CD14-positive monocyte (primary cell): ENCODE results near the gene PCTP. TPM values are rescaled to one million over a fixed set of nuclear protein-coding genes. Genes with fewer than 3 reads are reported as not detected.

Experiments used
- DNase-seq, 3 donors: peaks; one replicate each; pipeline ENCODE4 v3.0.0-alpha.2; 2011 to 2022
- H2AFZ ChIP-seq: 2 replicates; pipeline ENCODE4 v1.6.0; 2012; ENCODE audit warnings: mild to moderate bottlenecking, low read depth, low read length, inconsistent platforms; ENCODE audit not compliant: insufficient read depth, poor library complexity, severe bottlenecking
- H3K27ac ChIP-seq, 2 donors: 1 replicate in 1 of 2; 2 replicates in 1 of 2; pipeline ENCODE4 v1.5.1; 2012 to 2013; ENCODE audit warnings: low read length in 2 of 2, control low read depth in 1 of 2, inconsistent platforms in 1 of 2, low read depth in 1 of 2, mild to moderate bottlenecking in 1 of 2
- H3K27me3 ChIP-seq, 2 donors: one replicate each; pipeline versions ENCODE4 v1.6.0 to v1.6.1; 2011 to 2013; ENCODE audit warnings: low read length in 2 of 2; ENCODE audit not compliant: control insufficient read depth in 2 of 2, insufficient read depth in 2 of 2
- H3K36me3 ChIP-seq, 2 donors: replicated peaks in 1 of 2; 1 replicate in 1 of 2; 2 replicates in 1 of 2; pipeline versions ENCODE4 v1.5.1 to v1.6.1; 2012 to 2013; ENCODE audit warnings: low read length in 2 of 2, control low read depth in 1 of 2, inconsistent platforms in 1 of 2, mild to moderate bottlenecking in 1 of 2; ENCODE audit not compliant: insufficient read depth in 2 of 2, control insufficient read depth in 1 of 2
- H3K4me1 ChIP-seq, 2 donors: 1 replicate in 1 of 2; 2 replicates in 1 of 2; pipeline versions ENCODE4 v1.5.1 to v1.6.1; 2012 to 2013; ENCODE audit warnings: low read length in 2 of 2, control low read depth in 1 of 2, inconsistent platforms in 1 of 2, mild to moderate bottlenecking in 1 of 2, moderate library complexity in 1 of 2; ENCODE audit not compliant: insufficient read depth in 2 of 2, control insufficient read depth in 1 of 2
- H3K4me2 ChIP-seq: replicated peaks from 2 replicates; pipeline ENCODE3; 2012; ENCODE audit warnings: low read length, moderate library complexity, mild to moderate bottlenecking; ENCODE audit not compliant: poor library complexity, severe bottlenecking; ENCODE audit errors: extremely low read depth
- H3K4me3 ChIP-seq, 3 experiments: fragments of 200-600 bp in 1 of 3; sonication (generic) in 1 of 3; replicated peaks in 1 of 3; 1 replicate in 2 of 3; 2 replicates in 1 of 3; pipeline ENCODE4 v1.5.1; 2011 to 2013; ENCODE audit warnings: low read length in 3 of 3, mild to moderate bottlenecking in 3 of 3, control low read depth in 2 of 3, low read depth in 2 of 3, inconsistent platforms in 1 of 3, moderate library complexity in 1 of 3
- H3K79me2 ChIP-seq: 2 replicates; pipeline ENCODE4 v1.6.0; 2012; ENCODE audit warnings: mild to moderate bottlenecking, control low read depth, inconsistent platforms, low read length, moderate library complexity; ENCODE audit not compliant: insufficient read depth
- H3K9ac ChIP-seq: 2 replicates; pipeline ENCODE4 v1.6.0; 2017; ENCODE audit warnings: low read length, mild to moderate bottlenecking; ENCODE audit not compliant: insufficient read depth, poor library complexity, severe bottlenecking
- H3K9me3 ChIP-seq, 2 donors: replicated peaks in 1 of 2; 1 replicate in 1 of 2; 2 replicates in 1 of 2; pipeline versions ENCODE4 v1.5.1 to v1.6.1; 2012 to 2013; ENCODE audit warnings: low read length in 2 of 2, control low read depth in 1 of 2; ENCODE audit not compliant: control insufficient read depth in 1 of 2, insufficient read depth in 1 of 2
- H4K20me1 ChIP-seq: 2 replicates; pipeline ENCODE4 v1.6.0; 2012; ENCODE audit warnings: mild to moderate bottlenecking, low read length, control low read depth, moderate library complexity; ENCODE audit not compliant: insufficient read depth
- H3K27ac Mint-ChIP-seq, 7 donors: one replicate each; pipeline ENCODE4 v1.8.0; 2020; ENCODE audit warnings: mild to moderate bottlenecking in 7 of 7, mixed read lengths in 7 of 7, moderate library complexity in 6 of 7, inconsistent platforms in 2 of 7
- H3K27me3 Mint-ChIP-seq, 3 donors: one replicate each; pipeline ENCODE4 v1.8.0; 2021 to 2022; ENCODE audit warnings: low read depth in 3 of 3, mild to moderate bottlenecking in 3 of 3, mixed read lengths in 3 of 3, moderate library complexity in 3 of 3, inconsistent platforms in 1 of 3
- H3K36me3 Mint-ChIP-seq, 2 donors: one replicate each; pipeline ENCODE4 v1.8.0; 2020; ENCODE audit warnings: mixed read lengths in 2 of 2, inconsistent platforms in 1 of 2, mild to moderate bottlenecking in 1 of 2
- H3K4me1 Mint-ChIP-seq: one replicate; pipeline ENCODE4 v1.8.0; 2020; ENCODE audit warnings: mild to moderate bottlenecking, mixed read lengths
- H3K4me3 Mint-ChIP-seq, 2 donors: one replicate each; pipeline ENCODE4 v1.8.0; 2020; ENCODE audit warnings: mild to moderate bottlenecking in 2 of 2, mixed read lengths in 2 of 2, moderate library complexity in 1 of 2
- H3K9me3 Mint-ChIP-seq, 7 donors: one replicate each; pipeline ENCODE4 v1.8.0; 2020 to 2022; ENCODE audit warnings: mixed read lengths in 7 of 7, mild to moderate bottlenecking in 6 of 7, moderate library complexity in 6 of 7, inconsistent platforms in 2 of 7
- CTCF ChIP-seq: fragments of 200-600 bp; IDR thresholded peaks from one replicate; pipeline ENCODE4 v1.8.0; 2022; ENCODE audit warnings: antibody characterized with exemption, mild to moderate bottlenecking
- WGBS: methylation state at CpG from one replicate; pipeline ENCODE4 v1.1.5; 2013; ENCODE audit warnings: missing lambda C conversion rate; ENCODE audit not compliant: insufficient coverage; 5-methylcytosine and 5-hydroxymethylcytosine counted together
- intact Hi-C, 2 donors: fragments of 100-400 bp; cut with micrococcal nuclease; formaldehyde crosslinking; loops; one replicate each; pipeline versions ENCODE4 v1.15.0 to v1.15.1; 2023
- polyA plus RNA-seq, 3 donors: library from polyadenylated mRNA; depleted of rRNA in 1 of 3; unstranded in 2 of 3; stranded (reverse) in 1 of 3; fragments of 300-500 nt in 2 of 3; fragments of >200 nt in 1 of 3; fragmentation: Illumina TruSeq in 2 of 3; gene quantifications; 1 replicate in 2 of 3; 2 replicates in 1 of 3; pipeline ENCODE4 v1.2.3, GENCODE V29; 2012 to 2021

PCTP gene
- polyA plus RNA-seq, 3 donors: 16.5 to 54.2 (median 35.4) TPM

- Histone ChIP-seq H3K9ac (no peak overlapping the region), H3K36me3 (peaks cover 0 to 13% of the 10 kb centered on the region in 2 donors), H3K27ac (no peak overlapping the region), H3K79me2 (peaks cover 25% of the 10 kb centered on the region), H2AFZ (no peak overlapping the region), H3K4me1 (peaks cover 11 to 17% of the 10 kb centered on the region in 2 donors), H3K9me3 (no peaks in the 10 kb centered on the region), H3K4me2 (no peak overlapping the region), H3K4me3 (no peak overlapping the region), H3K27me3 (no peaks in the 10 kb centered on the region), H4K20me1 (no peaks in the 10 kb centered on the region)
- Mint-ChIP-seq H3K27me3 (peaks cover 2 to 5% (median 4%) of the 10 kb centered on the region in 3 donors), H3K4me3 (peak overlapping the region in 1 of 2 donors; percentile 82), H3K9me3 (no peaks in the 10 kb centered on the region), H3K36me3 (peaks cover 13 to 16% of the 10 kb centered on the region in 2 donors), H3K4me1 (peaks cover 22% of the 10 kb centered on the region), H3K27ac (no peak overlapping the region)
- no peak for TF ChIP-seq CTCF
- DNase-seq: no peak
- intact Hi-C loops: no loop called here
- 82% methylated on average over 3 of the region's 4 CpGs for WGBS
These were observed 866 bp upstream of the PCTP start for GRCh38 chr17:55749985-55750384.

DNA sequence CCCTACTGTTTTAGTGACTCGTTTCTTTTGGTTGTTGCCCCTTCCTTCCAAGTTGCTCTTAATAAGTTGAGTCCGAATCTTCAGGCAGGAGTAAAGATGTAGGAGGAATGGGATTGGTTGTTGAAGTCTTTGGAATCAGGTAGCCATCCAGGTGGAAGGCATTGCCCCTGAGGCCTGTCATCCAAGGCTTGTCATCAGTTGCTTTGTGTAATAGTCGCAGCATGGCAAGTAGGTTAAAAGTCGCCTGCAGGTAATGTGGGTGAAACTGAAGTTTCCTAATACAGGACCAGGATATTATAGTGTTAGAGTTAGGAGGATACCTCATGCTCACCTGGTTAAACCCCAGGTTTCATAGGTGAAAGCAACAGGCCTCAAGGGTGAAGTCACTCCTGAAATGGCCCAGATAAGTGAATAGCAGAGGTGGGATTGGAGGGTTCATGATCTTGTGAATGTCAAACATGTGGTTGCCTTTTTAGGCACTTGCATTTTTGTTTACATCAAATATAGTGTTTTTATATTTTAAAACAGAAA is 934 bp downstream of the PCTP start:
- peaks cover 16 to 19% of the 10 kb centered on the region in 2 donors for H3K36me3 Mint-ChIP-seq
- 60% methylated on average over 1 of the region's 4 CpGs for WGBS
- H3K4me3 Mint-ChIP-seq: peak overlapping the region; percentile 82 to 91
- Histone ChIP-seq H4K20me1 (no peaks in the 10 kb centered on the region), H3K36me3 (peaks cover 0 to 13% of the 10 kb centered on the region in 2 donors), H3K4me2 (peak overlapping the region; percentile 89), H3K4me1 (peaks cover 11 to 24% of the 10 kb centered on the region in 2 donors), H3K79me2 (peaks cover 35% of the 10 kb centered on the region), H3K9me3 (no peaks in the 10 kb centered on the region), H3K9ac (peak overlapping the region; percentile 78), H3K27ac (peak overlapping the region in 1 of 2 donors; percentile 84), H3K27me3 (no peaks in the 10 kb centered on the region), H2AFZ (peak overlapping the region; percentile 94), H3K4me3 (peak overlapping the region; percentile 66 to 86 (median 76))
- H3K9me3 Mint-ChIP-seq: no peaks in the 10 kb centered on the region
- peaks cover 32% of the 10 kb centered on the region for H3K4me1 Mint-ChIP-seq
- peak overlapping the region; percentile 74 to 89 (median 78) for H3K27ac Mint-ChIP-seq
- intact Hi-C loops: no loop called here
- H3K27me3 Mint-ChIP-seq: no peaks in the 10 kb centered on the region
- TF ChIP-seq CTCF: no peak
- no peak for DNase-seq
